Prostate gland (tissue), 2 donors: Measurements from ENCODE around the gene CRYBB3.
"Not testable (repeated sequence)": the region's sequence is repeated elsewhere in the genome, so short reads cannot be mapped to it uniquely, and the experiment has no call there.

ENCODE experiments used
- CTCF ChIP-seq, 4 experiments: fragments of 200-600 bp in 2 of 4; fragments of 450-650 bp in 2 of 4; sonication (generic) in 2 of 4; IDR thresholded peaks; 1 replicate in 3 of 4; 2 replicates in 1 of 4; pipeline ENCODE4 v1.5.1; 2016 to 2019; ENCODE audit warnings: antibody characterized with exemption in 4 of 4, mild to moderate bottlenecking in 2 of 4, moderate library complexity in 2 of 4
- POLR2A ChIP-seq: fragments of 450-650 bp; IDR thresholded peaks from one replicate; pipeline ENCODE4 v1.6.1; 2016; ENCODE audit warnings: antibody characterized with exemption, mild to moderate bottlenecking
- POLR2AphosphoS5 ChIP-seq: sonication (generic); formaldehyde crosslinking; IDR thresholded peaks from one replicate; pipeline ENCODE4 v1.6.1; 2017; ENCODE audit warnings: antibody characterized with exemption

- not testable (repeated sequence) for TF ChIP-seq CTCF (IDR thresholded peaks at IDR 0.05); POLR2A; POLR2AphosphoS5
These were observed 34.0 kb downstream of the CRYBB3 start for GRCh38 chr22:25233706-25234105.
